Peyer's patch (tissue), 4 donors: ENCODE results near the gene KRTAP10-1. TPM values are rescaled to one million over a fixed set of nuclear protein-coding genes. Genes with fewer than 3 reads are reported as not detected.

Experiments used
- DNase-seq, 3 donors: peaks; one replicate each; pipeline ENCODE4 v3.0.0-alpha.2; 2017 to 2019
- H3K27ac ChIP-seq, 4 donors: fragments of 200-600 bp; sonication (generic); one replicate each; pipeline ENCODE4 v1.5.1; 2016 to 2019
- H3K27me3 ChIP-seq, 2 donors: fragments of 200-600 bp; sonication (generic); one replicate each; pipeline ENCODE4 v1.5.1; 2019
- H3K36me3 ChIP-seq, 3 donors: fragments of 200-600 bp; sonication (generic); one replicate each; pipeline ENCODE4 v1.5.1; 2016 to 2019
- H3K4me1 ChIP-seq, 4 donors: fragments of 200-600 bp; sonication (generic); one replicate each; pipeline ENCODE4 v1.5.1; 2016 to 2019
- H3K4me3 ChIP-seq, 4 donors: fragments of 200-600 bp; sonication (generic); 1 replicate in 3 of 4; 2 replicates in 1 of 4; pipeline ENCODE4 v1.5.1; 2016 to 2019; ENCODE audit warnings: mild to moderate bottlenecking in 1 of 4
- H3K9me3 ChIP-seq, 4 donors: fragments of 200-600 bp; sonication (generic); one replicate each; pipeline ENCODE4 v1.5.1; 2016 to 2019; ENCODE audit warnings: mild to moderate bottlenecking in 1 of 4
- POLR2A ChIP-seq, 2 donors: fragments of 450-650 bp; IDR thresholded peaks; one replicate each; pipeline ENCODE4 v1.5.1; 2017; ENCODE audit warnings: antibody characterized with exemption in 2 of 2, mild to moderate bottlenecking in 2 of 2, moderate library complexity in 2 of 2
- total RNA-seq, 4 donors: library from RNA; depleted of rRNA; stranded (reverse); fragments of >200 nt; gene quantifications; one replicate each; pipeline ENCODE4 v1.1.0, GENCODE V29; 2016
- TF ChIP-seq, protein P1 (sequence below), 6 experiments: fragments of 450-650 bp in 4 of 6; fragments of 200-600 bp in 2 of 6; sonication (generic) in 1 of 6; IDR thresholded peaks; one replicate each; pipeline ENCODE4 v1.5.1; 2017 to 2019; ENCODE audit warnings: antibody characterized with exemption in 6 of 6, mild to moderate bottlenecking in 3 of 6, moderate library complexity in 1 of 6

Gene KRTAP10-1
- total RNA-seq, 4 donors from 2014 or later: not detected

DNA sequence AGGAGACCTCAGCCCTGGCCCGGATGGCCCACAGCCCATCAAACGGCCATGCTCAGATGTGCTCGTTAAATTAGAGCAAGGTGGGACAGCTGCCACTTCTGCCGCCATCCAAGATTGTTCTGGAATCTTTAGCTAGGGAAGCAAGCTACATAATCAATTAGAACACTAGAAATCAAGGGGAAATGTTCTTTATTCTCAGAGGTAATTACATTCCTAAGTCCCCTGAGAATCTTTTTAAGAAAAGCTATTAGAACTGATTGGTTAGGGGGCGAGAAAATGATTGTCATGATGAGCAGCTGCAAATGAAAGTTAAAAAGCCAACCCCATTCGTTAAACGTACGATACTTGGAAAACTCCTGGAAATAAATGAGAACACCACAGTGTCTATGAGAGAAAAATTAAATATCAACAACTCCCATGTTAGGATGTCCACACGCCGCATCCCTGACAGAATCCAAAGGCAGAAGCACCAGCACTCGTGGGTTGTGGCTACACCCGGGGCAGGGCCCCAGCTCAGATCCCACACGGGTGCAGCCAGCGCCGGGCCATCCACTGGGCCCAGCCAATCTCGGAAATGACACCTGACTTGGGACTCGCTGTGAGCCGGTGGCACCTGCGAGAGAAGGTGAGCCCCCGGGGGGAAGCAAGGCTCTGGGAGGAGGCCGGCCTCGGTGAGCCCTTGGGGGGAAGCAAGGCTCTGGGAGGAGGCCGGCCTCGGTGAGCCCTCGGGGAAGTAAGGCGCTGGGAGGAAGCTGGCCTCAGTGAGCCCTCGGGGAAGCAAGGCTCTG, 37.6 kb downstream of the KRTAP10-1 start:
- no peak overlapping the region for H3K27ac ChIP-seq
- H3K27me3 ChIP-seq: no peaks in the 10 kb centered on the region
- no peak for DNase-seq
- H3K4me1 ChIP-seq: no peaks in the 10 kb centered on the region
- H3K36me3 ChIP-seq: no peaks in the 10 kb centered on the region
- TF ChIP-seq, protein P1, sequence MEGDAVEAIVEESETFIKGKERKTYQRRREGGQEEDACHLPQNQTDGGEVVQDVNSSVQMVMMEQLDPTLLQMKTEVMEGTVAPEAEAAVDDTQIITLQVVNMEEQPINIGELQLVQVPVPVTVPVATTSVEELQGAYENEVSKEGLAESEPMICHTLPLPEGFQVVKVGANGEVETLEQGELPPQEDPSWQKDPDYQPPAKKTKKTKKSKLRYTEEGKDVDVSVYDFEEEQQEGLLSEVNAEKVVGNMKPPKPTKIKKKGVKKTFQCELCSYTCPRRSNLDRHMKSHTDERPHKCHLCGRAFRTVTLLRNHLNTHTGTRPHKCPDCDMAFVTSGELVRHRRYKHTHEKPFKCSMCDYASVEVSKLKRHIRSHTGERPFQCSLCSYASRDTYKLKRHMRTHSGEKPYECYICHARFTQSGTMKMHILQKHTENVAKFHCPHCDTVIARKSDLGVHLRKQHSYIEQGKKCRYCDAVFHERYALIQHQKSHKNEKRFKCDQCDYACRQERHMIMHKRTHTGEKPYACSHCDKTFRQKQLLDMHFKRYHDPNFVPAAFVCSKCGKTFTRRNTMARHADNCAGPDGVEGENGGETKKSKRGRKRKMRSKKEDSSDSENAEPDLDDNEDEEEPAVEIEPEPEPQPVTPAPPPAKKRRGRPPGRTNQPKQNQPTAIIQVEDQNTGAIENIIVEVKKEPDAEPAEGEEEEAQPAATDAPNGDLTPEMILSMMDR (IDR thresholded peaks at IDR 0.05): no peak
- no peak for TF ChIP-seq POLR2A (IDR thresholded peaks at IDR 0.05)
- H3K9me3 ChIP-seq: no peaks in the 10 kb centered on the region
- no peak overlapping the region for H3K4me3 ChIP-seq

DNA sequence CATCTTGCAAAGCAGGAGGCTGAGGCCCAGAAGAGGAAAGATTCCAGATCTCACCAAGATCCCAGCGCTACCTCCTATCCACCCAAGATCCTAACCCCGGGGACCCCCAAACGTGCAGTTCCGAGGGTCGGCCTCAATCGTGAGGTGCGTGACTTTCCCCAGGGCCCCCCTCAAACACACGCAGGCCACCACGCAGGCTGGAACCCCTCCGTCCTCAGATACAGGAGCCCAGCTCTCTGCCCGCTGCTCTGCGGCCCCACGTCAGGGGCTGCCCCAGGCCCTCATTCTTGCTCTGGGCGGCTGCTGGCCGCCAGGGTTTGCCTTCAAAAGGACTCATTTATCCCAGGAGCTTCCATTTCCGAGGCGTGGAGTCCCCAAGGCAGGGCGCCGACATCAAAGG, 39.9 kb downstream of the KRTAP10-1 start:
- H3K36me3 ChIP-seq: no peaks in the 10 kb centered on the region
- H3K9me3 ChIP-seq: no peaks in the 10 kb centered on the region
- DNase-seq: no peak
- no peaks in the 10 kb centered on the region for H3K4me1 ChIP-seq
- no peak overlapping the region for H3K27ac ChIP-seq
- TF ChIP-seq, protein P1 (IDR thresholded peaks at IDR 0.05): no peak
- no peak for TF ChIP-seq POLR2A (IDR thresholded peaks at IDR 0.05)
- no peaks in the 10 kb centered on the region for H3K27me3 ChIP-seq
- no peak overlapping the region for H3K4me3 ChIP-seq

DNA sequence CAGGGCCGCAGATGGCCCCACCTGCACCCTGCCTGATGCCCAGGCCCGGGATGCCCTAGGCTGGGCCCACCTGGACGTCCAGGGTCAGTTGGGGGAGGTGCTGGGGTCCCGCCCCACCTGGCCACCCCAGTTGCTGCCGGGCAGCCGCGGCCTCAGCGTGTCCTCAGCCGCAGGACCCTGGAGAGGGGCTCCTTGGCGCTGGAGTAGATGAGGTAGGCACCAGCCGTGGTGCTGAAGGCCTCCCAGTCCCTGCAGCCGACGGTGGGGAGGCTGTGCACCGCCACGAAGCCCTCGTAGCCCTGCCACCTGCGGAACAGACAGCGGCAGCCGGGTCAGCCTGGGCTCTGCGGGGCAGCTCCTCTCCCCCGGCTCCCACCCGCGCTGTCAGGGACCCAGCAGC, 40.4 kb downstream of the KRTAP10-1 start:
- no peaks in the 10 kb centered on the region for H3K9me3 ChIP-seq

DNA sequence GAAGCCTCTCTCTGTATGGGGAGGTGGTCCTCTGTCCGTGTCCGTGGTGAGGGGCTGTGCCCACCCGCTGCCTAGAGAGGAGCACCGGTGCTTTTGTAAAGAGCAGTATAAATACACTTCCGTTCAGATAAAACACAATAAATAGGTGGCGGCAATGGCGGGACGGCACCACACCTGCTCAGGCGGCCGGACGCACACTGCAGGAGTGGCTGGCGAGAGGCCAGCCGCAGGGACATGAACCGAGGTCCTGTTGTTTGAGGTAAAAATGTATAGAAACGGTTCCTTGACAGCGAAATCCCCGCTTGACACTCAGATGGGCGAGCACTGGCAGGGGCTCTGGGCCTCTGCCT, 40.8 kb downstream of the KRTAP10-1 start:
- no peak for TF ChIP-seq POLR2A (IDR thresholded peaks at IDR 0.05)
- TF ChIP-seq, protein P1 (IDR thresholded peaks at IDR 0.05): no peak
- H3K9me3 ChIP-seq: no peaks in the 10 kb centered on the region
- no peaks in the 10 kb centered on the region for H3K36me3 ChIP-seq
- H3K27me3 ChIP-seq: no peaks in the 10 kb centered on the region
- no peaks in the 10 kb centered on the region for H3K4me1 ChIP-seq
- H3K27ac ChIP-seq: no peak overlapping the region
- no peak for DNase-seq
- H3K4me3 ChIP-seq: no peak overlapping the region

More for the DNA sequence above, 40.4 kb downstream of the KRTAP10-1 start:
- Histone ChIP-seq H3K27ac (no peak overlapping the region), H3K27me3 (no peaks in the 10 kb centered on the region), H3K4me1 (no peaks in the 10 kb centered on the region), H3K4me3 (no peak overlapping the region), H3K36me3 (no peaks in the 10 kb centered on the region)
- TF ChIP-seq, protein P1 (IDR thresholded peaks at IDR 0.05): no peak
- no peak for TF ChIP-seq POLR2A (IDR thresholded peaks at IDR 0.05)
- DNase-seq: no peak

DNA sequence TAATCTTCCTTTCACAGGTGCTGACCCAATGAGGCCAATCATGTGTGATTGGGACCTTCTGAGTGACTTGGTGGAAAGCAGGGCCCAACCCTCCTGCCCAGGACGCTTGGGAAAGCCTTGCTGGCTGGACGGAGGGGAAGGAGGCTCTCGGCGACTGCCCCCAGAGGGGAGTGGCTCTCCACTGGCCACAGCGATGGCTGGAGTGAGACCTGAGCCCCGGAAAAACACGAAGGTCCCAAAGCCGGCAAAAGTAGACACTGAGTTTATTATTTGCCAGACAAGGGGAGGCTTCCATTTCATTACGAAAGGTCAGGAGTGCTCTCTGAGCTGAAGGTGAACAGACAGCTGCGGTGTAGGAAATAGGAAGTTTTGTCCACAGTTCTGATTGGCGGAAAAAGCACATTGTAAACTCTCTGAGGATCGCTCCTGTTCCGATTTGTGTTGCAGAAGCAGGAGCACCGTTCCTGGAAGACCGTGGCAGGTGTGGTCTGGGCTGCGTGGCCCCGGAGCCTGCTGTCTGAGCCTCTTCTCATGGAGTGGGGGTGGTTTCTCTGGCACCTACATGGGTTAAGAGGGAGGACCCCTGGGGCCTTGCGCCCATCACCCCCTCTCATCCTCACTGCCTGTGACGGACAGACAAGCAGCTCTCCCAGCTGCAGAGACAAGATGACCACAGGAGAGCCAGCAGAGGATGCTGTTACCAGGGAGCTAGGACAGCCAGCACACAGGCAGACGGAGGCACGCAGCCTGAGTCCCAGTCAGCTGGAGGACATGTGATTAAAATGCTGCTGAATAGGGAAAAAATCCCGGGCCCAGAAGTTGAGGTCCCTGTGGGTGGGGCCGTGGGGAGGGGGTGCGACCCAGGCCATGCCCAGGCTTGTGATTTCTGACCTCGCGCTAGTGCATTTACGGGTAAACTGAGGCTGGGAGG, 41.5 kb downstream of the KRTAP10-1 start:
- H3K27ac ChIP-seq: no peak overlapping the region
- no peaks in the 10 kb centered on the region for H3K27me3 ChIP-seq
- DNase-seq: no peak

More for the DNA sequence above, 41.5 kb downstream of the KRTAP10-1 start:
- TF ChIP-seq POLR2A (IDR thresholded peaks at IDR 0.05): no peak
- TF ChIP-seq, protein P1 (IDR thresholded peaks at IDR 0.05): no peak
- H3K4me1 ChIP-seq: no peaks in the 10 kb centered on the region
- peaks cover 0 to under 1% (median 0%) of the 10 kb centered on the region in 4 donors for H3K9me3 ChIP-seq
- no peak overlapping the region for H3K4me3 ChIP-seq
- H3K36me3 ChIP-seq: no peaks in the 10 kb centered on the region
